HL-60 (cell line): ENCODE results near the gene ABI2.
"Not testable (repeated sequence)": the region's sequence is repeated elsewhere in the genome, so short reads cannot be mapped to it uniquely, and the experiment has no call there.

Experiments
- DNase-seq, 2 experiments: peaks; one replicate each; pipeline ENCODE4 v3.0.0-alpha.2; 2010 to 2020; ENCODE audit warnings: low read depth in 1 of 2, low spot score in 1 of 2
- H3K27ac ChIP-seq: fragments of 250-450 bp; sonication (Bioruptor Pico); replicated peaks from 2 replicates; pipeline ENCODE4 v1.5.1; 2020; ENCODE audit warnings: mild to moderate bottlenecking, moderate library complexity
- H3K27me3 ChIP-seq: fragments of 250-450 bp; sonication (Bioruptor Pico); 2 replicates; pipeline ENCODE4 v1.5.1; 2021; ENCODE audit warnings: mild to moderate bottlenecking, moderate library complexity; ENCODE audit not compliant: insufficient read depth, poor library complexity, severe bottlenecking
- H3K4me3 ChIP-seq: replicated peaks from 2 replicates; pipeline ENCODE4 v1.5.1; 2011; ENCODE audit warnings: mild to moderate bottlenecking, control low read depth, low read length; ENCODE audit not compliant: insufficient read depth
- CTCF ChIP-seq: IDR thresholded peaks from one replicate; pipeline ENCODE4 v1.5.1; 2011; ENCODE audit warnings: low read length, control low read depth, inconsistent platforms; ENCODE audit not compliant: insufficient read depth
- GABPA ChIP-seq: IDR thresholded peaks from 2 replicates; pipeline ENCODE4 v1.6.1; 2012; ENCODE audit warnings: low read depth
- POLR2AphosphoS5 ChIP-seq: IDR thresholded peaks from 2 replicates; pipeline ENCODE4 v1.6.1; 2012; ENCODE audit warnings: low read depth
- SPI1 ChIP-seq: IDR thresholded peaks from 2 replicates; pipeline ENCODE4 v1.6.1; 2012; ENCODE audit warnings: low read depth, mild to moderate bottlenecking, borderline replicate concordance
- TF ChIP-seq, protein P1 (sequence below): IDR thresholded peaks from 2 replicates; pipeline ENCODE4 v1.6.1; 2012; ENCODE audit warnings: low read depth; ENCODE audit not compliant: insufficient replicate concordance

ABI2 gene

DNA sequence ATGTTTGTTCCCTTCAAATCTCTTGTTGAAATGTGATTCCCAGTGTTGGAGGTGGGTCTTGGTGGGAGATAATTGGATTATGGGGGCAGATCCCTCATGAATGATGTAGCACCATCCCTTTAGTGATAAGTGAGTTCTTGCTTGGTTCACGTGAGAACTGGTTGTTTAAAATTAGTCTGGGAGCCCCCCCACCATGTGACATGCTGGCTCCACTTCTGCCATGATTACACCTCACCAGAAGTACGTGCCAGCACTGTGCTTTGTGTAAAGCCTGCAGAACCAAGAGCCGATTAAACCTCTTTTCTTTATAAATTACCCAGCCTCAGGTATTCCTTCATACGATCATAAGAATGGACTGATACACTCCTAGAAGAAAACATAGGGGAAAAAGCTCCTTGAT lies 10.1 kb downstream of the ABI2 start:
- no peaks in the 10 kb centered on the region for H3K27me3 ChIP-seq
- DNase-seq: no peak
- TF ChIP-seq POLR2AphosphoS5: no peak
- TF ChIP-seq SPI1: no peak
- no peak for TF ChIP-seq CTCF
- TF ChIP-seq GABPA: no peak
- TF ChIP-seq, protein P1, sequence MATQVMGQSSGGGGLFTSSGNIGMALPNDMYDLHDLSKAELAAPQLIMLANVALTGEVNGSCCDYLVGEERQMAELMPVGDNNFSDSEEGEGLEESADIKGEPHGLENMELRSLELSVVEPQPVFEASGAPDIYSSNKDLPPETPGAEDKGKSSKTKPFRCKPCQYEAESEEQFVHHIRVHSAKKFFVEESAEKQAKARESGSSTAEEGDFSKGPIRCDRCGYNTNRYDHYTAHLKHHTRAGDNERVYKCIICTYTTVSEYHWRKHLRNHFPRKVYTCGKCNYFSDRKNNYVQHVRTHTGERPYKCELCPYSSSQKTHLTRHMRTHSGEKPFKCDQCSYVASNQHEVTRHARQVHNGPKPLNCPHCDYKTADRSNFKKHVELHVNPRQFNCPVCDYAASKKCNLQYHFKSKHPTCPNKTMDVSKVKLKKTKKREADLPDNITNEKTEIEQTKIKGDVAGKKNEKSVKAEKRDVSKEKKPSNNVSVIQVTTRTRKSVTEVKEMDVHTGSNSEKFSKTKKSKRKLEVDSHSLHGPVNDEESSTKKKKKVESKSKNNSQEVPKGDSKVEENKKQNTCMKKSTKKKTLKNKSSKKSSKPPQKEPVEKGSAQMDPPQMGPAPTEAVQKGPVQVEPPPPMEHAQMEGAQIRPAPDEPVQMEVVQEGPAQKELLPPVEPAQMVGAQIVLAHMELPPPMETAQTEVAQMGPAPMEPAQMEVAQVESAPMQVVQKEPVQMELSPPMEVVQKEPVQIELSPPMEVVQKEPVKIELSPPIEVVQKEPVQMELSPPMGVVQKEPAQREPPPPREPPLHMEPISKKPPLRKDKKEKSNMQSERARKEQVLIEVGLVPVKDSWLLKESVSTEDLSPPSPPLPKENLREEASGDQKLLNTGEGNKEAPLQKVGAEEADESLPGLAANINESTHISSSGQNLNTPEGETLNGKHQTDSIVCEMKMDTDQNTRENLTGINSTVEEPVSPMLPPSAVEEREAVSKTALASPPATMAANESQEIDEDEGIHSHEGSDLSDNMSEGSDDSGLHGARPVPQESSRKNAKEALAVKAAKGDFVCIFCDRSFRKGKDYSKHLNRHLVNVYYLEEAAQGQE: no peak
- H3K4me3 ChIP-seq: no peak overlapping the region
- no peak overlapping the region for H3K27ac ChIP-seq

GRCh38 chr2:203340791-203341487 lies 12.7 kb downstream of the ABI2 start:
- DNase-seq: no peak
- Histone ChIP-seq H3K4me3 (no peak overlapping the region), H3K27ac (no peak overlapping the region), H3K27me3 (no peaks in the 10 kb centered on the region)
- TF ChIP-seq POLR2AphosphoS5: no peak
- no peak for TF ChIP-seq CTCF
- TF ChIP-seq SPI1: no peak
- TF ChIP-seq GABPA: no peak
- TF ChIP-seq, protein P1: no peak

DNA sequence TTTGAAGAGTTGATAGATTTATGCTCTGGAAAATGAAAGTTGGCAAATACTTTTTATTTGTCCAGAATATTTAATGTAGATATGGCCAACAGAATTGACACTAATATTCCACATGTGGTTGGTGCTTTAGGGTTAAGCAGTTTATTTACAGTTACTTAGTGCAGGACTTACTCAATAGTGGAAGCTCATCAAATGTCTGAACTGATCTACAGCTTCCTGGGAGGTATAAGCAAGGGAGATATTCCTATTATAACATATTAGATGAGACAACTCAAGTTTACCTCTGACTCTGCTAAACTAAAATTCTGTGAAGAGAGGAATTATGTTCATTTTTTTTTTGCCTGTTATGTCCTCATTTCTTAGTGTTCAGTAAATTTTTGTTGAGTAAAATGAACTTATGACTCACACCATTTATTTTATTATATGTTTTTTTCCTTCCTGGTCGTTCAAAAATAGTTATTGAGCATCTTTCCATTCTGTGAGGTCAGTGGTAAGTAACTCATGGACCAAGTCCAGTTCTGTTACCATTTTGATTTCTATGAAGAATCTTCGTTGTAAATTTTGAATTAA lies 13.6 kb downstream of the ABI2 start:
- no peak for DNase-seq
- no peak overlapping the region for H3K4me3 ChIP-seq
- TF ChIP-seq SPI1: no peak
- no peak for TF ChIP-seq GABPA
- TF ChIP-seq CTCF: no peak
- TF ChIP-seq POLR2AphosphoS5: no peak
- TF ChIP-seq, protein P1: no peak
- H3K27me3 ChIP-seq: no peaks in the 10 kb centered on the region
- H3K27ac ChIP-seq: no peak overlapping the region

GRCh38 chr2:203342374-203342773 lies 14.2 kb downstream of the ABI2 start:
- H3K27me3 ChIP-seq, H3K4me3 ChIP-seq, DNase-seq, H3K27ac ChIP-seq: not testable (repeated sequence)
